Measurements from ENCODE around the gene TOX2. TPM values are rescaled to one million over a fixed set of nuclear protein-coding genes. Genes with fewer than 3 reads are reported as not detected.

The TOX2 gene
- total RNA-seq, 4 donors from 2014 or later: 0.20 to 0.42 TPM; not detected in 2

DNA sequence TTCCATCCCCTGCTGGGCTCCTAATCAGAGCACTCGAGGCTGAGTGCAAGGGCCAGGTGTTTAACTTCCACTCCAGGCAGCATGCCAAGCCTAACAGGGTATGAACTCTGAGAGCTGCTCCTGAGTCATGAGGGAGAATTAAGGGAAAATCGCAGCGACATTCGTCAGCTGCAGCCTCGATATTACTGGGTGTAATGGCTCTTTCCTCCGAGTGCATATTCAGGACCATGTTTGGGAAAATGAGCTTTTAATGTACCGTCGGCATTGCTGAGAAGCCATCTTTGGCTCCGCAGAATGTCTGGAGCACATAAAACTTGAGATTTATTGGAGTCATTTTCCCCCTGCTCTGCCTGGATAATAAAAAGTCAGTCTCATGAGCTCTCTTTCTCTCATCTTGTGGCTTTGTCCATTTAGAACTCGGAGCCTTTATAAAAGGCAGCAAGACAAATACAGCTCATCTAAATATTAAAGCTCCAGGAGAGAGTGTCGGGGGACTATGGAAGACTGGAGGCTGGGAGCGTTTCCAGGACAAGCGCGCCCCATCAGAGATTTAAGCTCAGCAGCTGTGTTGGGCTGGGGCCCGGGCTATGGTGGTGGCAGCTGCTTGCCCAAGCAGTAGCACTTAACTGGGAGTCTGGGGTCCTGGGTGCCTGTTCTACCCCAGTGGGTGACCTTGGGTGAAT, 103.7 kb downstream of the TOX2 start:
- no peaks in the 10 kb centered on the region for H3K36me3 ChIP-seq
- H3K27me3 ChIP-seq: peaks cover 5 to 6% (median 6%) of the 10 kb centered on the region in 3 donors
- DNase-seq (peak; percentile 20 to 39), ATAC-seq (peak in 1 of 2 donors; percentile 75)
- no peak overlapping the region for H3K27ac ChIP-seq
- intact Hi-C loops (cut with DNase I; ENCODE audit: low total_unique reads) (no loop called here), in situ Hi-C loops (cut with MboI; ENCODE audit: low sequenced_read_pairs in 4 of 4) (no loop called here)
- no peaks in the 10 kb centered on the region for H3K9me3 ChIP-seq
- peak overlapping the region in 1 of 4 donors; percentile 13 for H3K4me3 ChIP-seq
- peaks cover 8 to 11% of the 10 kb centered on the region in 2 donors for H3K4me1 ChIP-seq
- TF ChIP-seq CTCF (IDR thresholded peaks at IDR 0.05 in 4 of 5, conservative IDR thresholded peaks at IDR 0.05 in 1 of 5) (no peak), POLR2A (IDR thresholded peaks at IDR 0.05) (no peak)

- DNase-seq: no peak
- Histone ChIP-seq H3K4me3 (no peak overlapping the region), H3K36me3 (no peaks in the 10 kb centered on the region), H3K27me3 (peaks cover 5 to 6% (median 6%) of the 10 kb centered on the region in 3 donors), H3K4me1 (peaks cover 8 to 11% of the 10 kb centered on the region in 2 donors), H3K27ac (no peak overlapping the region), H3K9me3 (no peaks in the 10 kb centered on the region)
- intact Hi-C loops (cut with DNase I; ENCODE audit: low total_unique reads) (no loop called here), in situ Hi-C loops (cut with MboI; ENCODE audit: low sequenced_read_pairs in 4 of 4) (no loop called here)
- no peak for ATAC-seq
- no peak for TF ChIP-seq POLR2A (IDR thresholded peaks at IDR 0.05)
- no peak for TF ChIP-seq CTCF (IDR thresholded peaks at IDR 0.05 in 4 of 5, conservative IDR thresholded peaks at IDR 0.05 in 1 of 5)
Measured at GRCh38 chr20:44018942-44019637, 104.4 kb downstream of the TOX2 start.

DNA sequence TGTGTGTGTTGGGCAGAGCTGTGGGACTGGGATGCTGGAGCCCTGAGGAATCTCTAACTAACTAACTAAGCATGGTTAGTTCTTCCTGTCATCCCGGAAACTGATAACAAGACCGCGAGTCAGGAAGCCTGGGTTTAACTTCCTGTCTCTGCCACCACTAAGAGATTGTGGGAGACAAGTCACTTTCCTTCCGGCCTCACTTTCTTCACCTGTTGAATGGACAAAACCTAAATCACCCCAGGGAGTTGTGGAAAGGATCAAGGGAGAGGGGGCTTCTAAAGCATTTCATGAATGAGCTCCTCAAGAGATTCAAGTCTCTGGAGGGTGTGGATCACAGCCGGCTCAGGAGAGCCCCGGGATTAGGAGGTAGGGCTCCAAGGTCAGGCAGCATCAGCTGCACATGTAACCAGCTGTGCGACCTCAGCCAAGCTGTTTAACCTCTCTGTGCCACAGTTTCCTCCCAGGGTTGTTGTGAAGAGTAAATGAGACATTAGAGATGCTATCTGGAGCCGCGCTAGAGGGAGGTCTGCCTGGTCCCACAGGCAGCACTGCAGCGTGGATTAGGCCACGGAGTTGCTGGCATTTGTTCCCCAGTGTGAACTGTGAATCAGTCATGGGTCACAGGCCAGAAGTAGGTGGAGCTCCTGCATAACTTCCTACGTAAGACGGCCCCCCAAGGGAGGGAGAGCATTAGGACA, 105.1 kb downstream of the TOX2 start:
- no peak for TF ChIP-seq CTCF (IDR thresholded peaks at IDR 0.05 in 4 of 5, conservative IDR thresholded peaks at IDR 0.05 in 1 of 5)
- TF ChIP-seq POLR2A (IDR thresholded peaks at IDR 0.05): no peak
- Histone ChIP-seq H3K36me3 (no peaks in the 10 kb centered on the region), H3K27ac (no peak overlapping the region), H3K4me1 (peaks cover 8 to 11% of the 10 kb centered on the region in 2 donors), H3K27me3 (peaks cover 2 to 6% (median 5%) of the 10 kb centered on the region in 3 donors), H3K4me3 (no peak overlapping the region), H3K9me3 (no peaks in the 10 kb centered on the region)
- intact Hi-C loops (cut with DNase I; ENCODE audit: low total_unique reads) (no loop called here), in situ Hi-C loops (cut with MboI; ENCODE audit: low sequenced_read_pairs in 4 of 4) (no loop called here)
- DNase-seq (no peak), ATAC-seq (no peak)

- H3K27ac ChIP-seq: no peak overlapping the region
- no peak overlapping the region for H3K4me3 ChIP-seq
- DNase-seq (no peak), ATAC-seq (no peak)
- in situ Hi-C loops (cut with MboI; ENCODE audit: low sequenced_read_pairs in 4 of 4) (no loop called here), intact Hi-C loops (cut with DNase I; ENCODE audit: low total_unique reads) (no loop called here)
- H3K9me3 ChIP-seq: no peaks in the 10 kb centered on the region
- H3K27me3 ChIP-seq: peaks cover 0 to 5% (median under 1%) of the 10 kb centered on the region in 3 donors
- H3K4me1 ChIP-seq: peaks cover 8 to 11% of the 10 kb centered on the region in 2 donors
- no peaks in the 10 kb centered on the region for H3K36me3 ChIP-seq
- no peak for TF ChIP-seq POLR2A (IDR thresholded peaks at IDR 0.05)
- TF ChIP-seq CTCF (IDR thresholded peaks at IDR 0.05 in 4 of 5, conservative IDR thresholded peaks at IDR 0.05 in 1 of 5): no peak
Measured at GRCh38 chr20:44020406-44021148, 105.9 kb downstream of the TOX2 start.

Measured in gastrocnemius medialis (tissue), 4 donors.